HG03460 (cell line): ENCODE results near the gene AFF4.
"Not testable (repeated sequence)": the region's sequence is repeated elsewhere in the genome, so short reads cannot be mapped to it uniquely, and the experiment has no call there.

Source experiments
- ATAC-seq: cut with Tn5 transposase; IDR thresholded peaks from one replicate; pipeline ENCODE4 v1.9.1; 2021; ENCODE audit not compliant: unreplicated experiment

Gene AFF4

GRCh38 chr5:132860742-132861141 lies 102.7 kb downstream of the AFF4 start:
- ATAC-seq, result no peak

- ATAC-seq, result no peak
Observed at GRCh38 chr5:132859889-132860437, 103.5 kb downstream of the AFF4 start.

GRCh38 chr5:132856011-132856410 lies 107.4 kb downstream of the AFF4 start:
- no peak for ATAC-seq

- not testable (repeated sequence) for ATAC-seq
Observed at GRCh38 chr5:132854992-132855391, 108.4 kb downstream of the AFF4 start.

GRCh38 chr5:132854301-132854700 lies 109.1 kb downstream of the AFF4 start:
- no peak for ATAC-seq

- no peak for ATAC-seq
Observed at GRCh38 chr5:132853790-132854189, 109.6 kb downstream of the AFF4 start.

GRCh38 chr5:132853323-132853722 lies 110.1 kb downstream of the AFF4 start:
- no peak for ATAC-seq

GRCh38 chr5:132850066-132850465 lies 113.4 kb downstream of the AFF4 start:
- no peak for ATAC-seq

- ATAC-seq, result no peak
Observed at GRCh38 chr5:132849347-132849746, 114.1 kb downstream of the AFF4 start.

GRCh38 chr5:132848270-132848669 lies 115.2 kb downstream of the AFF4 start:
- no peak for ATAC-seq

GRCh38 chr5:132841305-132841704 lies 122.1 kb downstream of the AFF4 start:
- ATAC-seq, result no peak

- ATAC-seq, result no peak
Observed at GRCh38 chr5:132840896-132841295, 122.5 kb downstream of the AFF4 start.

GRCh38 chr5:132840313-132840712 lies 123.1 kb downstream of the AFF4 start:
- no peak for ATAC-seq

GRCh38 chr5:132839426-132840301 lies 123.8 kb downstream of the AFF4 start:
- ATAC-seq, result no peak

- no peak for ATAC-seq
Observed at GRCh38 chr5:132838516-132839282, 124.7 kb downstream of the AFF4 start.

GRCh38 chr5:132837868-132838267 lies 125.6 kb downstream of the AFF4 start:
- ATAC-seq, result no peak

- no peak for ATAC-seq
Observed at GRCh38 chr5:132836852-132837251, 126.6 kb downstream of the AFF4 start.

- ATAC-seq, result no peak
Observed at GRCh38 chr5:132834057-132834456, 129.4 kb downstream of the AFF4 start.

GRCh38 chr5:132832612-132833011 lies 130.8 kb downstream of the AFF4 start:
- ATAC-seq, result no peak

- ATAC-seq, result no peak
Observed at GRCh38 chr5:132831095-132831860, 132.2 kb downstream of the AFF4 start.
